ENCODE measurements around the gene SUN1.

SUN1 gene

DNA sequence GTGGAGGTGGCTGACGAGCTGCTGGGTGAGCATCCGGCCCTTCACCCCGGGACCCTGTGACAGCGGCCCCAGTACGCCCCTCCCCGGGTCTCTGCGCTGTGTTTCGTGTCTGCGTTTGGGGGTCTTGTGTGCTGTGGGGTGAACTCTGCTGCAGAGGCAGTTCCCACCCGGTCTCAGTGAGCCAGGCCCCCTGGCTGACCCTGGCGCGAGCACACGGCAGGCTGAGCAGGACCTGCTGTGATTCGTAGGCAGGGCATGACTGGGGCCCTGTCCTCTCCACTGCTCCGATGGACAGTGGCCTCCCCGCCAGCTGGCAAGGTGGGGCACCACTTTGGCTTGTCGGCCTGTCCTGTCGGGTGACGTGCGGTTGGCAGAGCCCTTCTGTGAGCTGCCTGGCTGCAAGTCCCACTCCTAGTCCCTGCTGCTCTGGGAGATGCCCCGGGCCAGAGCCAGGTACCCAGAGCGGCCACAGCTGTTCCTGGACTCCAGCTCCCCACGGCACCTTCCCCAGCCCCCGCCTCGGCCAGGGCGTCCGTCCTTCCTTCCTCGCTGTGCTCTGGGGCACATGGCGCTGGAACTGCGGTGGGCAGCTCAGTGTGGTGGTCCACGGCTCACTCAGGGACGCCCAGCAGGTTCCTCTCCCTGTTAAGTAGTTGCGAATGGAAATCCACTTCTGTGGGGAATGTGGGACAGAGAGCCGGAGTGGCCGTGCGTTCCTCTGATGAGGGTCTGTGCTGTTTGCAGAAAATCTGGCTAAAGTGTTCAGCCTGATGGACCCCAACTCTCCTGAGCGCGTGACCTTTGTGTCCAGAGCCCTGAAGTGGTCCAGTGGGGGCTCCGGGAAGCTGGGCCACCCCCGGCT, 54.6 kb downstream of the SUN1 start:
- Histone ChIP-seq H3K4me3 (ENCODE audit: low read length in 2 of 2) (no peak overlapping the region), H3K27ac (ENCODE audit: low read length) (no peak overlapping the region), H3K36me3 (ENCODE audit: control insufficient read depth in 2 of 2, insufficient read depth in 2 of 2, low read length in 2 of 2) (peaks cover 25 to 39% of the 10 kb centered on the region in 2 donors), H3K9ac (ENCODE audit: low read length in 2 of 2) (no peak overlapping the region), H3K9me3 (ENCODE audit: control insufficient read depth in 2 of 2, low read length in 2 of 2) (no peaks in the 10 kb centered on the region), H3K27me3 (ENCODE audit: control insufficient read depth in 1 of 2, insufficient read depth in 2 of 2, low read length in 2 of 2) (no peaks in the 10 kb centered on the region), H3K4me1 (ENCODE audit: control insufficient read depth, insufficient read depth, low read length) (peaks cover 28% of the 10 kb centered on the region)

DNA sequence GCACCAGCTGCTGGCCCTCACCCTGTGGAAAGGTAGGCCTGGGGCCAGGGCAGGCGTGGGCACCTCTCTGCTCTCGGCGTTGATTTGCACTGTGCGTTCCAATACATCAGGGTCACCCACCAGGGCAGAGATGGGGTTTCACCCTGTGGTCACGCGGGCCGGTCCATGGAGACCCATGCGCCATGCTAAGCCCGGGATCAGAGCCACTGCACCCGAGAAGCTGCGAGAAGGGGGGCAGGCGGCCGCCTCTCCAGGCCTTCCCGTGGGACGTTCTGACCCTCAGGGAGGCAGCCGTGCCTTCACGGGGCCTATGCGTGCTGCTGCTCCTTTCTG, 55.2 kb downstream of the SUN1 start:
- no peak overlapping the region for H3K9ac ChIP-seq (ENCODE audit: low read length in 2 of 2)
- no peak overlapping the region for H3K27ac ChIP-seq (ENCODE audit: low read length)
- no peaks in the 10 kb centered on the region for H3K27me3 ChIP-seq (ENCODE audit: control insufficient read depth in 1 of 2, insufficient read depth in 2 of 2, low read length in 2 of 2)
- peaks cover 31 to 45% of the 10 kb centered on the region in 2 donors for H3K36me3 ChIP-seq (ENCODE audit: control insufficient read depth in 2 of 2, insufficient read depth in 2 of 2, low read length in 2 of 2)
- no peaks in the 10 kb centered on the region for H3K9me3 ChIP-seq (ENCODE audit: control insufficient read depth in 2 of 2, low read length in 2 of 2)
- no peak overlapping the region for H3K4me3 ChIP-seq (ENCODE audit: low read length in 2 of 2)
- H3K4me1 ChIP-seq (ENCODE audit: control insufficient read depth, insufficient read depth, low read length), result peaks cover 23% of the 10 kb centered on the region

DNA sequence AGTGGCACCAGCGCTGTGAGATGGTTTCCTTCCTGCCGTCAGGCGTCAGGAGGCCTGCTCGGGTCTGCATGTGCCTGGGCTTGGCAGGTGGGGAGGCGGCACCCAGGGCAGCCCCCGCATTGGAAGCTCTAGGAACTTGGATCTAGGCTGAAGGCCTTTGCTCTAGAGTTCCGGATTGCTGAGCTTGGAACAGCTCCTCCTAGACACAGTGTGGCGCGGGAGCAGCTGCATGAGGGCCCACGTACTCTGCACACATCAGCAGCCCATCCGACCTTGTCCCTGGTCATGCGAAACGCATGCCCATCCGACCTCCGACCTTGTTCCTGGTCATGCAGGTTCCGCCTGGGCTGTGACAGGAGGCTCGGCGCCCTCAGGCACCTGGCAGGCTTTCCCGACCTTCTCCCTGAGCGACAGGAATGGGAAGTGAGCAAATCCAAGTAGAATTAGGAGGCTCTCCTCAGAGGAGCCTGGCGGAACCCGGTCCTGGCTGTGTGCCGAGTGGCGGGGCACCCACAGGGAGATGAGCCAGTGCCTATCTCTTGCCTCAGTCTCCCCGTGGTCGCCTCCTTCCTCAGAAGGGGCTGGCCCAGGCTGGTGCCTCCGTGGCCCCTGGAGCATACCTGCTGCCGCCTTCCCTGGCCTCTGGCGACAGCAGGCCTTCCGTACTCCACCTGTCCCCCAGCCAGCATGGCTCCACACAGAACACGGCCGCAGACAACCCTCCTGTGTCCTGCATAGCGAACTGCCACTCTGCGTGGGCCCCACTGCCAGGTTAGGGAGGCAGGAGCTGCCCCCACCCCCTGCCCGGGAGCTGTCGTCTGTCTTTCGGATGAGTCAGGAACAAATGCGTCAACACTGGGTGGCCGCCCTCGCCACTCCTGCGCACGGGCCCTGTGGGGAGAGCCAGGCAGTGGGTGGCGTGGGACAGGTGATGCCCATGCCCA, 56.1 kb downstream of the SUN1 start:
- no peaks in the 10 kb centered on the region for H3K27me3 ChIP-seq (ENCODE audit: control insufficient read depth in 1 of 2, insufficient read depth in 2 of 2, low read length in 2 of 2)
- no peak overlapping the region for H3K9ac ChIP-seq (ENCODE audit: low read length in 2 of 2)
- H3K36me3 ChIP-seq (ENCODE audit: control insufficient read depth in 2 of 2, insufficient read depth in 2 of 2, low read length in 2 of 2), result peaks cover 35 to 50% of the 10 kb centered on the region in 2 donors
- no peaks in the 10 kb centered on the region for H3K9me3 ChIP-seq (ENCODE audit: control insufficient read depth in 2 of 2, low read length in 2 of 2)
- no peak overlapping the region for H3K27ac ChIP-seq (ENCODE audit: low read length)
- H3K4me3 ChIP-seq (ENCODE audit: low read length in 2 of 2), result no peak overlapping the region
- peaks cover 14% of the 10 kb centered on the region for H3K4me1 ChIP-seq (ENCODE audit: control insufficient read depth, insufficient read depth, low read length)

DNA sequence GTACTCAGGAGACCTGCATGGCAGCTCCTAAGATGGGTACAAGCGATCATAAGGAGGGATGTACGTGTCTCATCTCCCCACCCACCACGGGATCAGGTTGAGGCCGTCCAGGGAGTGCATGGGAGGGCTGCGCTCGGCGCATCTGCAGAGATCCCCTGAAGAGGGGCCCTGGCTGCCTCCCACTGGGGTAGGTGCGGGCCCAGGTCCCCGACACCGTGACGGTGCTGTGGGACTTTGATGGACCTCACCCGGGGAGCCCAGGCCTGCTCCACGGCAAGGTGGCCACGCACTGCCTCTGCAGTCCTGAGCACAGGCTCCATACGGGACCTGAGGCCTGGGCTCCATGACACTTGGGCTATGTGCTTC, 56.7 kb downstream of the SUN1 start:
- Histone ChIP-seq H3K9ac (ENCODE audit: low read length in 2 of 2) (no peak overlapping the region), H3K4me1 (ENCODE audit: control insufficient read depth, insufficient read depth, low read length) (peaks cover 9% of the 10 kb centered on the region), H3K27me3 (ENCODE audit: control insufficient read depth in 1 of 2, insufficient read depth in 2 of 2, low read length in 2 of 2) (no peaks in the 10 kb centered on the region), H3K9me3 (ENCODE audit: control insufficient read depth in 2 of 2, low read length in 2 of 2) (no peaks in the 10 kb centered on the region), H3K4me3 (ENCODE audit: low read length in 2 of 2) (no peak overlapping the region), H3K27ac (ENCODE audit: low read length) (no peak overlapping the region), H3K36me3 (ENCODE audit: control insufficient read depth in 2 of 2, insufficient read depth in 2 of 2, low read length in 2 of 2) (peaks cover 40 to 54% of the 10 kb centered on the region in 2 donors)

DNA sequence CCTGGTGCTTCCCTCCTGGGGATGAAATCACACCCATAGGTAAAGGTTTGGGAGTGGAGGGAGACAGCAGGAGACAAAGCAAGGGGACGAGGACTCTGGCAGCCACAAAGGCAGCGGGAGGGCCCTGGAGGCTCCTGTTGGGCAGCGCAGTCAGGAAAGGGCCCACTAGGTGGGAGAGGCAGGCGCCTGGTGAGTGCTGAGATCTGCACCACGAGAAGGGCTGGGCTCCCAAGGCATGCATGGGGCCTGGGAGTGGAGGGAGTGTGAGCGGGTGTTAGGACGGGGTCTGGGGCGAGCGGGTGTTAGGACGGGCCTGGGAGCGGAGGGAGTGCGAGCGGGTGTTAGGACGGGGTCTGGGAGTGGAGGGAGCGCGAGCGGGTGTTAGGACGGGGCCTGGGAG, 57.1 kb downstream of the SUN1 start:
- H3K36me3 ChIP-seq (ENCODE audit: control insufficient read depth in 2 of 2, insufficient read depth in 2 of 2, low read length in 2 of 2), result peaks cover 42 to 57% of the 10 kb centered on the region in 2 donors
- H3K27ac ChIP-seq (ENCODE audit: low read length), result no peak overlapping the region
- H3K9ac ChIP-seq (ENCODE audit: low read length in 2 of 2), result no peak overlapping the region
- no peaks in the 10 kb centered on the region for H3K27me3 ChIP-seq (ENCODE audit: control insufficient read depth in 1 of 2, insufficient read depth in 2 of 2, low read length in 2 of 2)
- no peak overlapping the region for H3K4me3 ChIP-seq (ENCODE audit: low read length in 2 of 2)
- H3K4me1 ChIP-seq (ENCODE audit: control insufficient read depth, insufficient read depth, low read length), result peaks cover 5% of the 10 kb centered on the region
- no peaks in the 10 kb centered on the region for H3K9me3 ChIP-seq (ENCODE audit: control insufficient read depth in 2 of 2, low read length in 2 of 2)

DNA sequence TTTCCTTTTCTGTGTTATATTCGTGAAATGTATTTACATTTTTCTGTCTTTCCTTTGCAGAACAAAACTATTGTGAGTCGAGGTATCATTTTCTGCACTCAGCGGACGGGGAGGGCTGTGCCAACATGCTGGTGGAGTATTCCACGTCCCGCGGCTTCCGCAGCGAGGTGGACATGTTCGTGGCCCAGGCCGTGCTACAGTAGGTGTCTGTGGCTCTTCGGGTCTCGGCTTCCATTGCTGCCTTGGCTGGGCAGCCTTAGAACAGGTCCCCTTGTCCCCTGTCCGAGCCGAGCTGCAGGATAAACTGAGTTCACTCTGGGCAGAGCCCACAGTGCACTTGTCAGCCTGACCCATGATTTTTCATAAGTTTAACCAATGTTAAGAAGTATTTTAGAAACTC, 58.6 kb downstream of the SUN1 start:
- H3K27me3 ChIP-seq (ENCODE audit: control insufficient read depth in 1 of 2, insufficient read depth in 2 of 2, low read length in 2 of 2), result no peaks in the 10 kb centered on the region
- H3K9me3 ChIP-seq (ENCODE audit: control insufficient read depth in 2 of 2, low read length in 2 of 2), result no peaks in the 10 kb centered on the region
- H3K4me3 ChIP-seq (ENCODE audit: low read length in 2 of 2), result no peak overlapping the region
- H3K36me3 ChIP-seq (ENCODE audit: control insufficient read depth in 2 of 2, insufficient read depth in 2 of 2, low read length in 2 of 2), result peaks cover 57 to 67% of the 10 kb centered on the region in 2 donors
- no peaks in the 10 kb centered on the region for H3K4me1 ChIP-seq (ENCODE audit: control insufficient read depth, insufficient read depth, low read length)
- H3K27ac ChIP-seq (ENCODE audit: low read length), result no peak overlapping the region
- H3K9ac ChIP-seq (ENCODE audit: low read length in 2 of 2), result no peak overlapping the region

DNA sequence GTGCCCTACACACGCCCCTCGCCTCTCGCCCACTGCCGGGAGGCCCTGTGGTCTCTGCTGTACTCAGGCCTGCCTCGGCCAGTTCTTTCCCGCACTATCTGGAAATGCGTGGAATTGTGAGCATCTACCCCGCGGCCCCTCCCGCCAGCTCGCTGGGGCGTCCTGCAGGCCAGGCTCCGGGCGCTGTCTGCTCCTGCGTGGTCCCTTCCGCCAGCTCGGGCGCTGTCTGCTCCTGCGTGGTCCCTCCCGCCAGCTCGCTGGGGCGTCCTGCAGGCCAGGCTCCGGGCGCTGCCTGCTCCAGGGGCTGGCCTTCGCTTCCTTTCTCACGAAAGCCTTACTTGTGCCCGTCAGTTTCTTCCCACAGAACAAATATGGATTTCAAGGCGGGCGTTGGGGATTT, 59.0 kb downstream of the SUN1 start:
- Histone ChIP-seq H3K9ac (ENCODE audit: low read length in 2 of 2) (no peak overlapping the region), H3K27me3 (ENCODE audit: control insufficient read depth in 1 of 2, insufficient read depth in 2 of 2, low read length in 2 of 2) (no peaks in the 10 kb centered on the region), H3K4me3 (ENCODE audit: low read length in 2 of 2) (no peak overlapping the region), H3K36me3 (ENCODE audit: control insufficient read depth in 2 of 2, insufficient read depth in 2 of 2, low read length in 2 of 2) (peaks cover 61 to 67% of the 10 kb centered on the region in 2 donors), H3K4me1 (ENCODE audit: control insufficient read depth, insufficient read depth, low read length) (no peaks in the 10 kb centered on the region), H3K9me3 (ENCODE audit: control insufficient read depth in 2 of 2, low read length in 2 of 2) (no peaks in the 10 kb centered on the region), H3K27ac (ENCODE audit: low read length) (no peak overlapping the region)

DNA sequence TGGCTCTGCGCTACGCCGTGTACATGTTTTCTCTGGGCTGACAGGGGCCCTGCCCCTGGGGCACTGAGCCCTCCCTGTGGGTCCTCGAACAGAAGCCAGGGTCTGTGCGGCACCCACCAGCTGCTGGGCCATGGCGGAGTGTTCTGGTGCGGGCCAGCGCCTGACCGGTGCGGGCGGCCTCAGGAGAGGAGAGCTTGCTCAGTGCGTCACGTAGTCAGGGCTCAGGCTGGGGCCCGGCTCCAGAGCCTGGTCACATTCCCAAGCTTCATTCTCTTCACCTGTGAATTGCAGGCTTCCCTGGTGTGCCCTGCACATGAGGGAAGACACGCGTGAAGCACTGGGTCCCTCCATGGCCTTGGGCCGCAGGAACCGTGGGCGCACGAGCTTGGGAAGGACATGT, 59.5 kb downstream of the SUN1 start:
- Histone ChIP-seq H3K27me3 (ENCODE audit: control insufficient read depth in 1 of 2, insufficient read depth in 2 of 2, low read length in 2 of 2) (no peaks in the 10 kb centered on the region), H3K36me3 (ENCODE audit: control insufficient read depth in 2 of 2, insufficient read depth in 2 of 2, low read length in 2 of 2) (peaks cover 63 to 64% of the 10 kb centered on the region in 2 donors), H3K4me1 (ENCODE audit: control insufficient read depth, insufficient read depth, low read length) (no peaks in the 10 kb centered on the region), H3K9ac (ENCODE audit: low read length in 2 of 2) (no peak overlapping the region), H3K27ac (ENCODE audit: low read length) (no peak overlapping the region), H3K9me3 (ENCODE audit: control insufficient read depth in 2 of 2, low read length in 2 of 2) (no peaks in the 10 kb centered on the region), H3K4me3 (ENCODE audit: low read length in 2 of 2) (no peak overlapping the region)

DNA sequence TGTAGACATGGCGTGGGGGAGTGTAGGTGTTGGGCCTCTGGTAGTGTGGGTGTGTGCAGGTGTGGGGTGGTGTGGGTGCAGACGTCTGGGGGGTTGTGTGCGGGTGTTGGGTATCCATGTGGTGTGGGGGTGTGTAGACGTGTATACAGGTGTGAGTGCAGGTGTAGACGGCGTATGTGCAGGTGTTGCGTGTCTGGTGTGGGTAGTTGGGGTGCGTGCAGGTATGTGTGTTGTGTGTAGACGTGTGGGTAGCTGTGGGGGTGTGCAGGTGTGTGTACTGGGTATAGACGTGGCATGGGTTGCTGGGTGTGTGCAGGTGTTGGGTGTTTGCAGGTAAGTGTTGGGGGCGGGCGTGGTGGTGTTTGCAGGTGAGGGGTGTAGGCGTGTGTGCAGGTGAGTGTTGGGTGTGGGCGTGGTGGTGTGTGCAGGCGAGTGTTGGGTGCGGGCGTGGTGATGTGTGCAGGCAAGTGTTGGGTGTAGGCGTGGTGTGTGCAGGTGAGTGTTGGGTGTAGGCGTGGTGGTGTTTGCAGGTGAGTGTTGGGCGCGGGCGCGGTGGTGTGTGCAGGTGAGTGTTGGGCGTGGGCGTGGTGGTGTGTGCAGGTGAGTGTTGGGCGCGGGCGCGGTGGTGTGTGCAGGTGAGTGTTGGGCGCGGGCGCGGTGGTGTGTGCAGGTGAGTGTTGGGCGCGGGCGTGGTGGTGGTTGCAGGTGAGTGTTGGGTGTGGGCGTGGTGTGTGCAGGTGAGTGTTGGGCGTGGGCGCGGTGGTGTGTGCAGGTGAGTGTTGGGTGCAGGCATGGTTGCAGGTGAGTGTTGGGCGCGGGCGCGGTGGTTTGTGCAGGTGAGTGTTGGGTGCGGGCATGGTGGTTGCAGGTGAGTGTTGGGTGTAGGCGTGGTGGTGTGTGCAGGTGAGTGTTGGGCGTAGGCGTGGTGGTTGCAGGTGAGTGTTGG, 60.6 kb downstream of the SUN1 start:
- Histone ChIP-seq H3K9ac (ENCODE audit: low read length in 2 of 2) (no peak overlapping the region), H3K27ac (ENCODE audit: low read length) (no peak overlapping the region), H3K4me1 (ENCODE audit: control insufficient read depth, insufficient read depth, low read length) (peaks cover 5% of the 10 kb centered on the region), H3K27me3 (ENCODE audit: control insufficient read depth in 1 of 2, insufficient read depth in 2 of 2, low read length in 2 of 2) (no peaks in the 10 kb centered on the region), H3K36me3 (ENCODE audit: control insufficient read depth in 2 of 2, insufficient read depth in 2 of 2, low read length in 2 of 2) (peaks cover 57 to 63% of the 10 kb centered on the region in 2 donors), H3K4me3 (ENCODE audit: low read length in 2 of 2) (no peak overlapping the region), H3K9me3 (ENCODE audit: control insufficient read depth in 2 of 2, low read length in 2 of 2) (no peaks in the 10 kb centered on the region)

DNA sequence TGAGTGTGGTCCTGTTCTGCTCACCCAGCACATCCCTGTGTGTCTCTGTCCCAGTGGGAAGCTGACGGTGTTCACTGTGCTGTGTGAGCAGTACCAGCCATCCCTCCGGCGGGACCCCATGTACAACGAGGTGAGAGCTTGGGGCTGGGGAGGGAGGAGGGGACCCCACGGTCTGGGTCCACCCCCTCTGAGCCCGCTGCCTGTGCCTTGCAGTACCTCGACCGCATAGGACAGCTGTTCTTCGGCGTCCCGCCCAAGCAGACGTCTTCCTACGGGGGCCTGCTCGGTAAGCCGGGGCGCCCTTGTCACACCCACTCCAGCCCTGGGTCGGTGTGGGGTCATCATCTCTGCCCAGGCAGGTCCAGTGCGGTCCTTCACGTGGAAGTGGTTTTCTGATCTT, 61.4 kb downstream of the SUN1 start:
- peaks cover 50 to 58% of the 10 kb centered on the region in 2 donors for H3K36me3 ChIP-seq (ENCODE audit: control insufficient read depth in 2 of 2, insufficient read depth in 2 of 2, low read length in 2 of 2)
- H3K9me3 ChIP-seq (ENCODE audit: control insufficient read depth in 2 of 2, low read length in 2 of 2), result no peaks in the 10 kb centered on the region
- no peaks in the 10 kb centered on the region for H3K27me3 ChIP-seq (ENCODE audit: control insufficient read depth in 1 of 2, insufficient read depth in 2 of 2, low read length in 2 of 2)
- H3K9ac ChIP-seq (ENCODE audit: low read length in 2 of 2), result no peak overlapping the region
- peaks cover 5% of the 10 kb centered on the region for H3K4me1 ChIP-seq (ENCODE audit: control insufficient read depth, insufficient read depth, low read length)
- no peak overlapping the region for H3K27ac ChIP-seq (ENCODE audit: low read length)
- H3K4me3 ChIP-seq (ENCODE audit: low read length in 2 of 2), result no peak overlapping the region

Data from stomach smooth muscle (tissue), 2 donors.